Fibroblast of pulmonary artery (primary cell): Measurements from ENCODE around the gene ADAR.
A peak's percentile ranks its signal among the peaks of the same experiment; 100 is the strongest.

Source experiments
- DNase-seq: peaks from one replicate; pipeline ENCODE4 v3.0.0-alpha.2; 2010; ENCODE audit warnings: low read depth
- H3K4me3 ChIP-seq: replicated peaks from 2 replicates; pipeline ENCODE4 v1.5.1; 2011; ENCODE audit warnings: low read depth, mild to moderate bottlenecking, control low read depth, low read length, moderate library complexity
- TF ChIP-seq, protein P1 (sequence below): IDR thresholded peaks from 2 replicates; pipeline ENCODE4 v1.5.1; 2011; ENCODE audit warnings: mild to moderate bottlenecking, control low read depth, low read length, inconsistent platforms; ENCODE audit errors: missing control alignments

The ADAR gene

DNA sequence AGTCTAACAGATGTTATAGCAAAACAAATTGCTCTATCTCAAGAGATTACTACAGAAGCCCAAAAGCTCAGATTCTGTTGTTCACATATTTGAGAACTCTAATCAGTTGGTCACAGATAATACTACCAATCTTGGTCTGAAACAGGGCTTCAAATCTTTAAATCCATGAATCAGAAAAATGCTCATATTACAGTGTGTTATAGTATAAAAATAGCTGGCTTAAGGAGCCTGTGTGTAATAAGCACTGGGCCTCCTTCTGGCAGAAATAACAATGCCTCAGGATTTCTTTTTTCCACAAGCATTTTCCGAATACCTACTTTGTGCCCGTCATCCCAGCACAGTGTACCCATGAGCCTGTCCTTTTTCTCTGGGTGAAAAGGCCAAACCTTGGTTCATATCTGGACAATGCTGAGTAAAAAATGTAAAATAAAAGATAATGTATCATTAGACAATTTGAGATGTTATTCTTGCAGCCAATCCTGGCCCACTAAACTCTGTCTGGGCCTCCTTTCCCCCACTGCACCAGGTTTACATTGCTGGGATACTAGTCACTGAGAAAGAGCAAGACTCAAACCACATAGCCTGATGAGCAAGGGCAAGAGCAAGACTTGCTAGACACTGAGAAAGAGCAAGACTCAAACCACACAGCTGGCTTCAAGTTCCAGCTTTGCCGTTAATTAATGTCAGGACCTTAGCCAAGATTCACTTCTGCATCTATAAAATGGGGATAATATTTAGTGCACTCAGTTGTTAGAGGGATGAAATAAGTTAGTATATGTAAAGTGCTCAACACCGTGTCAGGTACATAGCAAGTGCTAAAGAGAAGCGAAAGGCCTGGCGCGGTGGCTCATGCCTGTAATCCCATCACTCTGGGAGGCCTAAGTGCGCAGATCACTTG lies 17.0 kb upstream of the ADAR start:
- TF ChIP-seq, protein P1, sequence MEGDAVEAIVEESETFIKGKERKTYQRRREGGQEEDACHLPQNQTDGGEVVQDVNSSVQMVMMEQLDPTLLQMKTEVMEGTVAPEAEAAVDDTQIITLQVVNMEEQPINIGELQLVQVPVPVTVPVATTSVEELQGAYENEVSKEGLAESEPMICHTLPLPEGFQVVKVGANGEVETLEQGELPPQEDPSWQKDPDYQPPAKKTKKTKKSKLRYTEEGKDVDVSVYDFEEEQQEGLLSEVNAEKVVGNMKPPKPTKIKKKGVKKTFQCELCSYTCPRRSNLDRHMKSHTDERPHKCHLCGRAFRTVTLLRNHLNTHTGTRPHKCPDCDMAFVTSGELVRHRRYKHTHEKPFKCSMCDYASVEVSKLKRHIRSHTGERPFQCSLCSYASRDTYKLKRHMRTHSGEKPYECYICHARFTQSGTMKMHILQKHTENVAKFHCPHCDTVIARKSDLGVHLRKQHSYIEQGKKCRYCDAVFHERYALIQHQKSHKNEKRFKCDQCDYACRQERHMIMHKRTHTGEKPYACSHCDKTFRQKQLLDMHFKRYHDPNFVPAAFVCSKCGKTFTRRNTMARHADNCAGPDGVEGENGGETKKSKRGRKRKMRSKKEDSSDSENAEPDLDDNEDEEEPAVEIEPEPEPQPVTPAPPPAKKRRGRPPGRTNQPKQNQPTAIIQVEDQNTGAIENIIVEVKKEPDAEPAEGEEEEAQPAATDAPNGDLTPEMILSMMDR = no peak
- no peak overlapping the region for H3K4me3 ChIP-seq
- DNase-seq = peak; percentile 37

DNA sequence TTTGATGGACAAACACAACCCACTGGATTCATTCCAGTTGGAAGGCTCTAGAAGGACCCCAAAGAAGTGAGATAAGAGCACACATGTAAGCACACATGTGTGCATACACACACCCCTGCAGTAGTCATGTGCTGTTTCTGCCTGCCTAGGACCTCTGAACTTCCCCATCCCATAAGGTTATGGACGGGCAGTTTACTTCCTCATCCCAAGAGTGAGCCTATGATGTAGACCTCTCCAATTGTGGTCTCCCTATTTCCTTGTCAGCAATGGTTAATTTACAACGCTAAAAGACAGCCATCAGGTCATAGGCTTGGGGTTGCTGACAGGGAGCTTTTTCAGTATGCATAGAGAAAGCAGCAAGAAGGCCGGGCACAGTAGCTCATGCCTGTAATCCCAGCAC lies 15.4 kb upstream of the ADAR start:
- TF ChIP-seq, protein P1 = no peak
- no peak for DNase-seq
- H3K4me3 ChIP-seq = no peak overlapping the region

DNA sequence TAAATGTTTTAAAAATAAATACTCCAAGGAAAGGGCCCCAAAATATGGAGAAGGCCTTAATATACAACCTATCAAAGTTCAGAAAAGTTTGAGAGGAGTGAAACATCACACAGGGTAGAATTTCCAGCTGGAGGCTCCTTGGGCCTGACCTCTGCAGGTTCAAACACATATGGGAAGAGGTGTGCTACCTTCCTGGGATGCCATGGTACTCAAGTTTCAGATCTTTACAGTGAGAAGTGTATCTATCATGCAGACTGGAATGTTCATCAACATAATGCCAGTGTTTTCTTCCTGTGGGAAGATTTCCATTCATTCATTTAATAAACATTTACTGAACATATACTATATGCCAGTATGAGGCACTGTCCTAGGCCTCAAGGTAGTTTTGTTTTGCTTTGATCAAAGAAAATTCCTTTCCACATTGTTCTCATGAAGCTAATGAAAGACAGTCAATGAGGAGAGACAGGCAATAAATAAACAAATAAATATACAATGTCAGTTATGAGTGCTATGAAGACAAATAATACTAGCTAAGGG lies 14.6 kb upstream of the ADAR start:
- no peak overlapping the region for H3K4me3 ChIP-seq
- TF ChIP-seq, protein P1 = no peak
- DNase-seq = no peak

DNA sequence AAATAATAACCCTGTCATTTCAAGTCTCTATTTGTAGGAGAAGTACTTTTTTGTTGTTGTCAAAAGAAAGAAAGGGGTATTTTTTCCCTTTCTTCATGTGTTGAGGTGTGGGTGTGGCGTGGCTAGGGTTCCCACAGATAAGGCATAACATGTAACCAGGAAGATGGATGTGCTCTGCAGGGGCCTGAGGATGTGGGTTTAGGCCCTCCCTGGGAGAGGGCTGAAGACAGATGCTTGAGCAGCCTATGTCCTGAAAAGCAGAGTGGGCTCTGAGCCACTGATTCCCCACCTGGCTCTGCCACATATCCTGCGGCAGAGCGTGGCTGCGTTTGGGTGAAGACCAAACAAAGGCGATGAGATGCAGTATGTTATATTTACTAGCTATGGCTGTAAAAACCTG lies 13.9 kb upstream of the ADAR start:
- TF ChIP-seq, protein P1 = no peak
- no peak for DNase-seq

DNA sequence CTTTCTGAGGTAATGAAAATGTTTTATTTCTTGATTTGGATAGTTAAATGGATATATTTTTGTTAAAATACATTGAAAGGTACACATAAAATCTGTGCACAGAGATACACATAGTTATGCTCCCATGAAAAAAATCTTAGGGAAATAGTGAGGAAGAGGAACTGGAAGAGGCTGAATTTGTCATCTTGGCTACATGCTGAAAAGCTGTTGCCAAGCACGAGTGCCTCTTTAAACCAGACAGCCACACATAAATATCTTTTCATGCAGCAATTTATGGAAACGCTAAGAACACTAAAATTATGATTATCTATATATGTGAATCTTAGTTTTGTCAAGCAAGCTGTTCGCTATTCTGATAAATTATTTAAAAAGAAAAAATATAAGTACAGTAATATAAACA lies 12.8 kb upstream of the ADAR start:
- H3K4me3 ChIP-seq = no peak overlapping the region
- DNase-seq = no peak
- TF ChIP-seq, protein P1 = no peak

More for the DNA sequence above, 13.9 kb upstream of the ADAR start:
- H3K4me3 ChIP-seq = no peak overlapping the region

DNA sequence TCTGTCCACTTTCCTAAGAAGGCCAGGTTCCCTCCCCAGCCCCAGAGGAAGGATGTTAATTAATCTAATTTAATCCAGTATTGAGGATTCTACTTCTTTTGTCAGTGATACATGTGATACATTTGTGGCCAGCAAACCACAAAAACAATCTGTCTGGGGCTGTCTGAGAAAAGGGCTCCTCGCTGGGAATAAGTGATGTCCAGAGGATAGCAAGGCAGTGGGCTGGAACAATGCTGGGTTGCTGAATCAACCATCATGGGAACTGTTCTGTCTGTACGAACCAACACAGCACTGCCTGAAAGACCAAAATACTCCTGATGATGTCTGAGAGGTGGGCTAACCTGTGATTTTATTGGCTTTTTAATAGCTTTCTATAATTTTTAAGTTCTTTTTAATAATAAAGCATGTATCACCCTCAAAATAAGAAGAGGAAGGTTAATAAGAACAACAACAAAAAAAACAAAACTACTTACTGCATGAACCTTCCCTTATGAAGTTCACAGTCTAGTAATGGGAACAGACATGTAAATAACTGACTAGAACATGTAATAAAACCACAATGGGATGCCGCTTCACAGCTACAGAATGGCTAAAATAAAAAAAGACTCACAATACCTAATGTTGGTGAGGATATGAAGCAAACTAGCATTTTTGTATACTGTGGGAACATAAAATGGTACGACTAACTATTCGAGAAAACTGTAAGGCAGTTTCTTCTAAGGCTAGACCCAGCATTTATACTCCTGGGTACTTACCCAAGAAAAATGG lies 11.4 kb upstream of the ADAR start:
- no peak overlapping the region for H3K4me3 ChIP-seq
- no peak for DNase-seq
- TF ChIP-seq, protein P1 = no peak
